Astrocyte of the spinal cord (primary cell): ENCODE measurements around the gene TMEM43.

ENCODE experiments used
- DNase-seq: peaks from one replicate; pipeline ENCODE4 v3.0.0; 2011; ENCODE audit warnings: low read depth, low spot score
- H3K4me3 ChIP-seq: 2 replicates; pipeline ENCODE4 v1.5.1; 2011; ENCODE audit warnings: low read depth, mild to moderate bottlenecking, low read length, moderate library complexity
- CTCF ChIP-seq: IDR thresholded peaks from 2 replicates; pipeline ENCODE4 v1.5.1; 2012; ENCODE audit warnings: low read depth, mild to moderate bottlenecking, low read length, inconsistent platforms
- in situ Hi-C: cut with HindIII; loops from 2 replicates; pipeline ENCODE4 v1.10.0; 2017; ENCODE audit warnings: low sequenced_read_pairs

TMEM43 gene

GRCh38 chr3:14146381-14147065 is 21.7 kb downstream of the TMEM43 start:
- in situ Hi-C loops, result no loop called here
- TF ChIP-seq CTCF, result no peak
- DNase-seq, result no peak
- H3K4me3 ChIP-seq, result no peak overlapping the region

DNA sequence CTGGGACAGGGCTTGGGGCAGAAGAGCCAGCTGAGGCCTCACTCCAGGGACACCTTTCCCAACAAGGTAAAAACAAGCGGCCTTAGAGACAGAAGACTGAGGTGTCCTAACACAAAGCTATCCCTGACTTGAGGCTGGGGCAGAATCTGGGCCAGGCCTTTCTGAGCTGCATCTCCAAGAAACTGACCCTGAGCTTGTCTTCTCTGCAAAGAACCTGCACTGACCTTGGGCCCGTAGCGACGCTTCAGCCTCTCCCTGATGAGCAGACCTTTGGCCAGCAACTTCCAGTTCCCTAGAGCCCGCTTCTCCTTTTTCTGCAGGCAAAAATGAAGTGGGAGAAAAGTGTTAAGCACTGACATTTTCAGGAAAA is 22.2 kb downstream of the TMEM43 start:
- in situ Hi-C loops, result no loop called here
- DNase-seq, result no peak
- no peak for TF ChIP-seq CTCF
- H3K4me3 ChIP-seq, result no peak overlapping the region

- in situ Hi-C loops, result no loop called here
- no peak for TF ChIP-seq CTCF
- H3K4me3 ChIP-seq, result no peak overlapping the region
- DNase-seq, result no peak
These were observed 22.8 kb downstream of the TMEM43 start for GRCh38 chr3:14147617-14148016.

- DNase-seq, result no peak
- no peak overlapping the region for H3K4me3 ChIP-seq
- in situ Hi-C loops, result no loop called here
- peak; percentile 24 for TF ChIP-seq CTCF
These were observed 23.5 kb downstream of the TMEM43 start for GRCh38 chr3:14148041-14148985.

DNA sequence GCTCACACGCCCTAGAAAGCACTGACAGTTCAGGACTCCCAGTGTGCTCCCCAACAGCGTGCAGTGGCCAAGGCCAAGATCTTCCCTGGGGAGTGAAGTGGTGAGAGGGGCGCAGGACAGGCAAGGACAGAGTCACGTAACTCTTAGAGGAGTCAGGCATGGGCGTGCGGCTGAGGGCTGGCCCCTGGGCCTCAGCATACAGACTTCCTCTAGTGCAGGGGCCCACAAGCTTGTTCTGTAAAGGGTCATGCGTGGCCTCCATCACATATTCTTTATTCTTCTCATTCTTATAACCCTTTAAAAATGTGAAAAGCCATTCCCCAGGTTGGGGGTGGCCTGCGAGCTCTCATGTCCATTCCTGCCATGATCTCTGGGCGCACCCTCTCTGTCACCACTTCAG is 25.2 kb downstream of the TMEM43 start:
- TF ChIP-seq CTCF, result no peak
- no peak overlapping the region for H3K4me3 ChIP-seq
- in situ Hi-C loops, result no loop called here
- no peak for DNase-seq

DNA sequence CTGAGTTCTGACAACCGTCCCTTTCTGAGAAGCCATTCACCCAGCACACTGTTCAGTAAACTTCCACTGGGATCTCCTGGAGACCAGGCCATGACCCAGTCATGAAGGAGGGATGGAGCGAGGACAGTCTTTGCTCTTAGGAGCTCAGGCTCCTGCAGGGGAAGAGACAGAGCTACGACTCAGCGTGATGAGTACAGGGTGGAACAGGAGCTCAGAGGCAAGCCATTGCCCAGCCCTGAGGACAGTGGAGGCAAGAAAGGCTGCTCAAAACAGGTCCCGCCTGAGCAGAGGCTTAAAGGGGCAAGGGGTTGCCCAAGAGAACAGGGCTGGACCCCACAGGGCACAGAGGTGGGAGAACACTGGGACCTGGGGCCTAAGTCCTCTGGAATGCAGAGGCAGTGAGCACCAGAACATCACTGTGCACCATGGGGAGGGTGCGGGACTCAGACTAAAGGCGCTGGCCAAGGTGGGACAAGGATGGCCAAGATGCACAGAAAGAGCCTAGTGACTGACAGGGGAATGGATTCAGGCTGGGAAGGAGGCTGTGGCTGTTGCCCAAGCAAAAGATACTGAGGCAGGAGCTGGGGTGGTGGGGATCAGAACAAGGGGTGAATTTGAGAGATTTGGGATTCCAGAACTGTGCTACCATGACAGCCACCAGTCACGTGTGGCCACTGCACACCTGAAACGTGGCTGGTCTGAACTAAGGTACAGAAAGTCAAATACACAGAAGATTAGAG is 25.8 kb downstream of the TMEM43 start:
- H3K4me3 ChIP-seq, result no peak overlapping the region
- DNase-seq, result no peak
- in situ Hi-C loops, result no loop called here
- TF ChIP-seq CTCF, result no peak
